WERI-Rb-1 (cell line): ENCODE results near the gene SNX9.

Experiments
- DNase-seq: peaks from one replicate; pipeline ENCODE4 v3.0.0-alpha.2; 2020
- H3K27ac ChIP-seq: fragments of 250-450 bp; sonication (Bioruptor Pico); 2 replicates; pipeline ENCODE4 v1.5.1; 2020; ENCODE audit warnings: mild to moderate bottlenecking, moderate library complexity
- H3K27me3 ChIP-seq: fragments of 250-450 bp; sonication (Bioruptor Pico); 2 replicates; pipeline ENCODE4 v1.5.1; 2021; ENCODE audit warnings: mild to moderate bottlenecking, low read depth, moderate library complexity; ENCODE audit not compliant: insufficient read depth, severe bottlenecking
- H3K36me3 ChIP-seq: fragments of 250-450 bp; sonication (Bioruptor Pico); 2 replicates; pipeline ENCODE4 v1.5.1; 2020; ENCODE audit warnings: mild to moderate bottlenecking, moderate library complexity
- H3K4me3 ChIP-seq: 2 replicates; pipeline ENCODE4 v1.5.1; 2011; ENCODE audit warnings: low read depth, mild to moderate bottlenecking, control low read depth, low read length
- H3K9me3 ChIP-seq: fragments of 250-450 bp; sonication (Bioruptor Pico); 2 replicates; pipeline ENCODE4 v1.5.1; 2021; ENCODE audit warnings: mild to moderate bottlenecking, moderate library complexity; ENCODE audit not compliant: severe bottlenecking
- CTCF ChIP-seq: IDR thresholded peaks from 2 replicates; pipeline ENCODE4 v1.5.1; 2011; ENCODE audit warnings: low read depth, mild to moderate bottlenecking, control low read depth, inconsistent platforms, low read length

SNX9 gene

GRCh38 chr6:157984128-157984527, 161.1 kb downstream of the SNX9 start:
- Histone ChIP-seq H3K4me3 (no peak overlapping the region), H3K9me3 (no peaks in the 10 kb centered on the region), H3K27ac (no peak overlapping the region), H3K27me3 (no peaks in the 10 kb centered on the region), H3K36me3 (no peaks in the 10 kb centered on the region)
- no peak for TF ChIP-seq CTCF
- no peak for DNase-seq

GRCh38 chr6:157984686-157985225, 161.7 kb downstream of the SNX9 start:
- Histone ChIP-seq H3K27me3 (no peaks in the 10 kb centered on the region), H3K36me3 (no peaks in the 10 kb centered on the region), H3K9me3 (no peaks in the 10 kb centered on the region), H3K27ac (no peak overlapping the region), H3K4me3 (no peak overlapping the region)
- TF ChIP-seq CTCF = no peak
- no peak for DNase-seq

GRCh38 chr6:157985378-157986155, 162.5 kb downstream of the SNX9 start:
- no peak overlapping the region for H3K27ac ChIP-seq
- H3K9me3 ChIP-seq = no peaks in the 10 kb centered on the region
- H3K4me3 ChIP-seq = no peak overlapping the region
- peak; percentile 43 for DNase-seq
- TF ChIP-seq CTCF = no peak
- no peaks in the 10 kb centered on the region for H3K36me3 ChIP-seq
- H3K27me3 ChIP-seq = no peaks in the 10 kb centered on the region

- Histone ChIP-seq H3K36me3 (no peaks in the 10 kb centered on the region; the same call in 1 of the 2 replicates), H3K9me3 (no peaks in the 10 kb centered on the region), H3K4me3 (no peak overlapping the region), H3K27ac (no peak overlapping the region), H3K27me3 (no peaks in the 10 kb centered on the region)
- DNase-seq = no peak
- TF ChIP-seq CTCF = no peak
Measured at GRCh38 chr6:157987788-157988699, 165.0 kb downstream of the SNX9 start.

GRCh38 chr6:157988700-157989063, 165.6 kb downstream of the SNX9 start:
- H3K36me3 ChIP-seq = no peaks in the 10 kb centered on the region; the same call in 1 of the 2 replicates
- DNase-seq = no peak
- no peaks in the 10 kb centered on the region for H3K9me3 ChIP-seq
- H3K27ac ChIP-seq = no peak overlapping the region
- no peak overlapping the region for H3K4me3 ChIP-seq
- H3K27me3 ChIP-seq = no peaks in the 10 kb centered on the region
- TF ChIP-seq CTCF = no peak
